Large intestine (tissue), 3 donors: ENCODE data around the gene PLCXD3. TPM values are rescaled to one million over a fixed set of nuclear protein-coding genes. Genes with fewer than 3 reads are reported as not detected.
"Not testable (repeated sequence)": the region's sequence is repeated elsewhere in the genome, so short reads cannot be mapped to it uniquely, and the experiment has no call there.

Source experiments
- DNase-seq, 2 donors: peaks; one replicate each; pipeline versions ENCODE4 v3.0.0 to v3.0.0-alpha.2; 2013
- H3K27ac ChIP-seq: one replicate; pipeline ENCODE4 v1.5.1; 2013; ENCODE audit warnings: low read length
- H3K27me3 ChIP-seq: 2 replicates; pipeline ENCODE4 v1.6.1; 2013; ENCODE audit warnings: low read length; ENCODE audit not compliant: control insufficient read depth, insufficient read depth
- H3K36me3 ChIP-seq: 2 replicates; pipeline ENCODE4 v1.6.1; 2013; ENCODE audit warnings: low read length; ENCODE audit not compliant: control insufficient read depth, insufficient read depth
- H3K4me1 ChIP-seq: one replicate; pipeline ENCODE4 v1.6.1; 2013; ENCODE audit warnings: low read length; ENCODE audit not compliant: control insufficient read depth, insufficient read depth
- H3K4me3 ChIP-seq: one replicate; pipeline ENCODE4 v1.5.1; 2013; ENCODE audit warnings: low read length
- H3K9me3 ChIP-seq: one replicate; pipeline ENCODE4 v1.6.1; 2013; ENCODE audit warnings: mild to moderate bottlenecking, low read depth, low read length, moderate library complexity; ENCODE audit not compliant: control insufficient read depth
- WGBS: methylation state at CpG from one replicate; pipeline ENCODE4 v1.1.5; 2013; ENCODE audit warnings: low lambda C conversion rate; ENCODE audit not compliant: insufficient coverage; 5-methylcytosine and 5-hydroxymethylcytosine counted together
- polyA plus RNA-seq: library from polyadenylated mRNA; unstranded; fragments of 120-200 nt; gene quantifications from one replicate; pipeline ENCODE4 v1.2.1, GENCODE V29; 2013

PLCXD3 gene
- polyA plus RNA-seq, 1 donor, result 4.9 TPM

DNA sequence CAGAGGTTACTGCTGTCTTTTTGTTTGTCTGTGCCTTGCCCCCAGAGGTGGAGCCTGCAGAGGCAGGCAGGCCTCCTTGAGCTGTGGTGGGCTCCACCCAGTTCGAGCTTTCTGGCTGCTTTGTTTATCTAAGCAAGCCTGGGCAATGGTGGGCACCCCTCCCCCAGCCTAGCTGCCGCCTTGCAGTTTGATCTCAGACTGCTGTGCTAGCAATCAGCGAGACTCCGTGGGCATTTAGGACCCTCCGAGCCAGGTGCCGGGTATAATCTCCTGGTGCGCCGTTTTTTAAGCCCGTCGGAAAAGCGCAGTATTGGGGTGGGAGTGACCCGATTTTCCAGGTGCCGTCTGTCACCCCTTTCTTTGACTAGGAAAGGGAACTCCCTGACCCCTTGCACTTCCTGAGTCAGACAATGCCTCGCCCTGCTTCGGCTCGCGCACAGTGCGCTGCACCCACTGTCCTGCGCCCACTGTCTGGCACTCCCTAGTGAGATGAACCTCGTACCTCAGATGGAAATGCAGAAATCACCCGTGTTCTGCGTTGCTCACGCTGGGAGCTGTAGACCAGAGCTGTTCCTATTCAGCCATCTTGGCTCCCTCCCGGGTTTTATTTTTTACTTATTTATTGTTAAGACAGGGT, 16.8 kb downstream of the PLCXD3 start:
- H3K27ac ChIP-seq, H3K9me3 ChIP-seq, H3K4me1 ChIP-seq, H3K36me3 ChIP-seq, H3K4me3 ChIP-seq, H3K27me3 ChIP-seq, DNase-seq: not testable (repeated sequence)
- WGBS, result no CpG with 5 or more reads among the region's 24 CpGs

DNA sequence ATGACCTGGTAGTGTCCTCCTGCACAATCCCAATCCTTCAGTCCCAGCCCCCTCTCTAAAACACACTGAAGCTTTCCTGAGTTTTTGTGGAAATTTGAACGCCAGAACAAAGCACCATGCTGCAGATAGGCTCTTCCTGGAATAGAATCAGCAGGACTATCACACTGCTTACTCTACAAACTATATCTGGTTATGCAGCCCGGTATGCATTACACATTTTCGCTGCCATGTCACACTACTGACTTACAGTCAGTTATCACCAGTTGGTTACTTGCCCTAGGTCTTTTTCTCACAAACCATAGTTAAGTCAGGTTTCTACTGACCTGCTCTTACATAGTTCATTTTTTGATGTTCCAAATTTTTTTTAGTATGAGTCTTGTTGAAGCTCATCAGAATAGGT, 24.9 kb downstream of the PLCXD3 start:
- H3K4me3 ChIP-seq, result no peak overlapping the region
- H3K36me3 ChIP-seq, result no peaks in the 10 kb centered on the region
- H3K9me3 ChIP-seq, result no peaks in the 10 kb centered on the region
- no peaks in the 10 kb centered on the region for H3K4me1 ChIP-seq
- no peak for DNase-seq
- H3K27ac ChIP-seq, result no peak overlapping the region
- 100% methylated on average over 2 of the region's 3 CpGs for WGBS
- H3K27me3 ChIP-seq, result no peaks in the 10 kb centered on the region

DNA sequence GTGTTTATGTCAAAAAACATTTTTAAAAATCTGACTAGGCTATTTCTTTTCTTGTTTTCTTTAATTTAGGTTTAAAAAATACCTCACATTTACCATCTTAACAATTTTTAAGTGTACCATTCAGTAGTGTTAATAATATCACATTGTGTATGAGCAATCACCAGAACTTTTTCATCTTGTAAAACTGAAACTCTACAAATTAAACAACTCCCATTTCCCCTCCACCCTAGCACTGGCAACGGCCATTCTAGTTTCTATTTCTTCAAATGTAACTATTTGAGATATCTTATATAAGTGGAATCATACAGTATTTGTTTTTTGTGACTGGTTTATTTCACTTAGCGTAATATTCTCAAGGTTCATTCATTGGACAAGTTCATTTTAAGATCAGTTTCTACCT, 27.7 kb downstream of the PLCXD3 start:
- H3K4me3 ChIP-seq, result no peak overlapping the region
- 90% methylated on average over 2 of the region's 2 CpGs for WGBS
- no peaks in the 10 kb centered on the region for H3K36me3 ChIP-seq
- H3K4me1 ChIP-seq, result no peaks in the 10 kb centered on the region
- DNase-seq, result no peak
- H3K9me3 ChIP-seq, result no peaks in the 10 kb centered on the region
- H3K27me3 ChIP-seq, result no peaks in the 10 kb centered on the region
- H3K27ac ChIP-seq, result no peak overlapping the region

DNA sequence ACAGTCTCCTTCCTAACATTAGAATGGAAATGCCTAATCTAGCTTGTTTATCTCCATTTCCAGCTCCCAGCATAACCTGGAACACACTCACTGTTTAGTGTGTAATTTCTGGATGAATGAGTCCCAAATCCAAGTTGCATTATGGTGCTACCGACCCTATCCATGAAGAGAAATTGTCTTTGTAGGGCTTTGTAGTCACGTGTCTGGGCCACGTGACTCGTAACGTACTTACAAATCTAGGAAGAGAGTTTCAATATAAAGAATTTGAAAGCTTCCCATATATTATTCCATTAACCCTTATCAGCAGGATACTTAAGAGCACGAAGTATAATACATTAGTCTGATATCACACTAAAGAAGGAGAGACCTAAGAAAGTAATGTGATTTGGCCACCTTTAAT, 28.2 kb downstream of the PLCXD3 start:
- H3K27me3 ChIP-seq, result no peaks in the 10 kb centered on the region
- no peaks in the 10 kb centered on the region for H3K36me3 ChIP-seq
- 98% methylated on average over 6 of the region's 6 CpGs for WGBS
- no peak overlapping the region for H3K4me3 ChIP-seq
- no peak for DNase-seq
- H3K4me1 ChIP-seq, result no peaks in the 10 kb centered on the region
- no peaks in the 10 kb centered on the region for H3K9me3 ChIP-seq
- H3K27ac ChIP-seq, result no peak overlapping the region

DNA sequence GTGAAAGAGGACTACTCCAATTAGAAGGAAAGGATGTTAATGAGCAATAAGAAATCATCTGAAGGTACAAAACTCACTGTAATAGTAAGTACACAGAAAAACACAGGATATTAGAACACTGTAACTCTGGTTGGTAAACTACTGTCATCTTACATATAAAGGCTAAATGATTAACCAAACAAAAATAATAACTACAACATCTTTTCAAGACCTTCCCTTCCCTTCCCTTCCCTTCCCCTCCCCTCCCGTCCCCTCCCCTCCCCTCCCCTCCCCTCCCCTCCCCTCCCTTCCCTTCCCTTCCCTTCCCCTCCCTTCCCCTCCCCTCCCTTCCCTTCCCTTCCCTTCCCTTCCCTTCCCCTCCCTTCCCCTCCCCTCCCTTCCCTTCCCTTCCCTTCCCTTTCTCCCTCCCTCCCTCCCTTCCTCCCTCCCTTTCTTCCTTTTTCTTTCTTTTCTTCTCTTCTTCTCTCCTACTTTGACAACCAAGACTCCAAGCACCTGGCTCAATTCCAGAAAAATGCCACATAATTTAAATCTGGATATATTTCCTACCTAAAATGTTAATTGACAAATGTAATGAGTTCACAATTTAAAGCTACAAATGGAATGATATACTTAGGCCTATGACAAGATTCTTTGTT, 38.7 kb downstream of the PLCXD3 start:
- not testable (repeated sequence) for H3K4me3 ChIP-seq, DNase-seq, H3K9me3 ChIP-seq, H3K4me1 ChIP-seq, H3K27ac ChIP-seq, H3K27me3 ChIP-seq, H3K36me3 ChIP-seq
- no CpG with 5 or more reads among the region's 1 CpG for WGBS

DNA sequence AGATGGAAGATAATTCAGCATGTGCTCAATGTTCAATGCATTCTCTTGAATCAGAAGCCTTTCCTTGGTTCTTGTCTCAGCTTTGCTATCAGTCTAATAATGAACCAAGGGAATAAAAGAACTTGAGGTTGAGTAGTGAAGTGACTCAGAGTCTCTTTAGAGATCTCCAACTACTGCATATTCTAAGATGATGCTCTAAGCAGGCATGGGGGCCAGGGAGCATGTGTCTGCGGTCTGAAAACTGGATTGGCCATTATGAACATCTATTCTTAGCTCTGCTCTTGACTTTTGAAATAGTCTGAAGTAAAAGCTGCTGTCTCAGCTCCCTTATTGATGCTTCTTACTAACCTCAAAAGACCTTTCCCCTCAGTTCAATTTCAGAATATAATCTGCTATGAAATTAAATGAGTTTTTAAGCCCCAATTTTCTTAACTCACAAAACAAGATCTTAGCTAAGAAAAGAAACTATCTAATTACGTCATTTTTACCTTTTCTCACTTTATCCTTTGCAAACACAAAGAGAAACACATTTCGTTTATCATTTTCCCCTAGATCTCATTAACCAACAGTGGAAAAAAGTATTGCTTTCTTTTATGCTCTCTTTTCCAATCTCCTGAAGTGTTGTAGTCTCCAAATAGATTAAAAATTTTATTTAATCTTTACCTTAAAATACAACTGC, 44.8 kb downstream of the PLCXD3 start:
- Histone ChIP-seq H3K4me1 (no peaks in the 10 kb centered on the region), H3K9me3 (peaks cover 3% of the 10 kb centered on the region), H3K36me3 (no peaks in the 10 kb centered on the region), H3K27ac (no peak overlapping the region), H3K27me3 (no peaks in the 10 kb centered on the region), H3K4me3 (no peak overlapping the region)
- 79% methylated on average over 2 of the region's 3 CpGs for WGBS
- DNase-seq, result no peak

DNA sequence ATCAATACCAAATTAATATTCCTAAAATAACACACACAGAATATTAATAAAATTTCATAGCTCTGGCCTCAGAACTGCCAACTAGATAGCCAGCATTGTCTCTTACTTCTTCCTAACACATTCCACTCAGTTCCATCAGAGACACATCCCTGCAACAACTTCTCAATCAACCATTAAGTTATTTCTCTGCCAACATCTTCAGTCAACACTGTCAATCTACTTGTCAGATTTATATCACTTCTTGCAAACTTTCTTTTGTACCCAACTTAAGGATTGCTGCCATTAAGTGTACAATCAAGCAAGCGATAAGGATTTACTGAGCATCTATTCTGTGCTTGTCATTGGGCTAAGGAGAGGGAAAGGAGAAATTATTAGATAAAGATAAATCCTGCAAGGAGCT, 50.8 kb downstream of the PLCXD3 start:
- Histone ChIP-seq H3K27me3 (no peaks in the 10 kb centered on the region), H3K27ac (no peak overlapping the region), H3K4me1 (no peaks in the 10 kb centered on the region), H3K36me3 (no peaks in the 10 kb centered on the region), H3K9me3 (no peaks in the 10 kb centered on the region), H3K4me3 (no peak overlapping the region)
- no peak for DNase-seq
- WGBS, result 80% methylated on average over 1 of the region's 1 CpG

DNA sequence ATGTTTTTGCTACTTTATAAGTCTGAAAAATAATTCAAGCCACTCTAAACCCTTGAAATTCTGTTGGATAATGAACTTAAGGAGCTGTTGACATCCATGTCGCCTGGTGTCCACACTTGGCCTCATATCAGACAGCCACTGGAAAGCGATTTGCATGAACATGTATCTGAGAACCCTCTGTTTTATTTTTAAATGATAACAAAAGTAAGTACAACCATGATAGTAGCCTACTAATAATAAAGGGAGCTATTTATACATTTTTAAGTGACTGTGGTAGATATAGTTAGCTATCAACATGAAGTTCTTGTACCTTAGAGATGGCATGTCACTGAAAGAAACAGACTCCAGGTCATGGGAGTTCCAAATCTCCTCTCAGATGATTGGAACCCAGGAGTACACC, 53.3 kb downstream of the PLCXD3 start:
- Histone ChIP-seq H3K9me3 (no peaks in the 10 kb centered on the region), H3K36me3 (no peaks in the 10 kb centered on the region), H3K27ac (no peak overlapping the region), H3K4me3 (no peak overlapping the region), H3K4me1 (no peaks in the 10 kb centered on the region), H3K27me3 (no peaks in the 10 kb centered on the region)
- no CpG with 5 or more reads among the region's 2 CpGs for WGBS
- DNase-seq, result no peak

DNA sequence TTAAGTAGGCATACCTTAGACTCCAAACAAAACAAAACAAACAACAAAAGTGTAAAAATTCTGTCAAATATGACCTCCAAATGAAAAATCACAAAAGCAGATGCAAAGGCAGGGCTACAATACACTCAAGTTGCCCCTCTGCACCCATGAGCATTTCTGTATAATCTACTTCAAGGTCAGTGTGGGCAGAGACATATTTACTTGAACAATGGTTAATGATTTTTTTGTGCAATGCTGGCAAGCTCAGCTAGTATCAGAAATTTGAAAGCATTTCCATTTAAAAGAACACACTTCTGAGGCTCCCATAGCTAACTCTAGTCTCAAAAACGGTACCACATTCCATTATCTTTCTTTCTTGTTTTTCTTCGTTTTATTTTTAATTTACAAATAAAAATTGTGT, 57.9 kb downstream of the PLCXD3 start:
- Histone ChIP-seq H3K36me3 (no peaks in the 10 kb centered on the region), H3K27me3 (no peaks in the 10 kb centered on the region), H3K27ac (no peak overlapping the region), H3K9me3 (no peaks in the 10 kb centered on the region), H3K4me3 (no peak overlapping the region), H3K4me1 (peaks cover 16% of the 10 kb centered on the region)
- DNase-seq, result no peak
- WGBS, result 100% methylated on average over 2 of the region's 2 CpGs

DNA sequence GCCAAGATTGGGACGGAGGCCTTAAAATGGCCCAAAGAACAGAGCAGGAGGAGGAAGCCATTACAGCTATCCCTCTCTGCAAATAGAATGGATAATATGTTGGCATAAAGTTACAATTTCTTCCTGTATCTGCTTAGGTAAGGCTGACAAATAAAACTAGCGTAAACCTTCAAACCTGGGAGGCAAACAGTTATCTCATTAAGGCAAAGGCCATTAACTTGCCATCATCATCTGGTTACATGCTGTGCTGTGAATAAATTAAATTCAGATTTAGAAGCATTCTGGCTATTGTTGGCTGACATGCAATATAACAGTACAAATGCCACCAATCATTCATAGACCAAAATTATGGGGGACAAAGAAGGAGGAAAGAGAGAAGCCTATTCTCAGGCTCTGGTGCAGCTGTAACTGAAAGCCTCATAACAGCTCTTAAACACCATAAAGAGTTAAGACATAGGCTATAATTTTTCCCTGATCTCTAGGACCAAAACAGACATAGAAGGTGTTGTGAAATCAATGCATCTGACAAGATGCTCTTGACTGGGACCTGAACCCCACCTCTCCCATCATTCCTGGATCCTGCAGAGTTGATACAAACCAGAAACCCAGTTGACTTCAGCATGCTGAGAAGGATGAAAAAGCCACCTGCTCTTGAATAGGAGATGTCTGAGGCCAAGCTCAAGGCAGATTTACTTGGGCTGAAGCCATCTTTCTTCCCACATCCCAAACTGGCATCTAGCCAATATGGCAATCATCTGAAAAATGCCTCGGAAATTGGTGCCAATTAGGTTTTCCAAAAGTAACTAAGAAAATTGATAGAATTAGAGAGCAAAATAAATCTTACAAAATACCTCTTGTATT, 62.5 kb downstream of the PLCXD3 start:
- Histone ChIP-seq H3K4me3 (no peak overlapping the region), H3K27ac (no peak overlapping the region), H3K9me3 (no peaks in the 10 kb centered on the region), H3K27me3 (no peaks in the 10 kb centered on the region), H3K4me1 (peaks cover 18% of the 10 kb centered on the region), H3K36me3 (no peaks in the 10 kb centered on the region)
- no peak for DNase-seq
- WGBS, result no CpG with 5 or more reads among the region's 3 CpGs
